Thoracic aorta (tissue), 2 donors: ENCODE data around the gene CARD10. TPM values are rescaled to one million over a fixed set of nuclear protein-coding genes. Genes with fewer than 3 reads are reported as not detected.
A peak's percentile ranks its signal among the peaks of the same experiment; 100 is the strongest.

Experiments
- ATAC-seq: fragments of 150-250 bp; one replicate; pipeline ENCODE4 v1.8.0; 2017; ENCODE audit warnings: low read depth; ENCODE audit not compliant: insufficient number of reproducible peaks, low FRiP score
- DNase-seq: peaks from one replicate; pipeline ENCODE4 v3.0.0-alpha.2; 2020; ENCODE audit warnings: low spot score
- H3K27ac ChIP-seq, 2 donors: fragments of 200-600 bp; sonication (generic); 1 replicate in 1 of 2; 2 replicates in 1 of 2; pipeline ENCODE4 v1.5.1; 2016; ENCODE audit warnings: mild to moderate bottlenecking in 2 of 2, moderate library complexity in 2 of 2
- H3K27me3 ChIP-seq: fragments of 200-600 bp; sonication (generic); replicated peaks from 2 replicates; pipeline ENCODE4 v1.6.0; 2016; ENCODE audit warnings: mild to moderate bottlenecking; ENCODE audit not compliant: insufficient read depth
- H3K36me3 ChIP-seq: fragments of 200-600 bp; sonication (generic); one replicate; pipeline ENCODE4 v1.5.1; 2016
- H3K4me1 ChIP-seq, 2 donors: fragments of 200-600 bp; sonication (generic); 1 replicate in 1 of 2; 2 replicates in 1 of 2; pipeline versions ENCODE4 v1.5.1 to v1.6.0; 2016; ENCODE audit warnings: low read depth in 2 of 2, mild to moderate bottlenecking in 1 of 2; ENCODE audit not compliant: control insufficient read depth in 1 of 2
- H3K4me3 ChIP-seq: fragments of 200-600 bp; sonication (generic); 2 replicates; pipeline ENCODE4 v1.5.1; 2016; ENCODE audit warnings: mild to moderate bottlenecking
- H3K9me3 ChIP-seq: fragments of 200-600 bp; sonication (generic); 2 replicates; pipeline ENCODE4 v1.5.1; 2016
- total RNA-seq, 2 donors: library from RNA; depleted of rRNA; stranded (reverse); fragments of >200 nt; gene quantifications; one replicate each; pipeline versions ENCODE4 v1.1.0 to v1.2.3, GENCODE V29; 2016
- TF ChIP-seq, protein P1 (sequence below): fragments of 200-600 bp; sonication (generic); IDR thresholded peaks from one replicate; pipeline ENCODE4 v1.5.1; 2019; ENCODE audit warnings: antibody characterized with exemption

CARD10 gene
- 10 to 100 TPM in 1 of 2 donors, 1 to 10 TPM in 1; 7.2 to 11.0 TPM for total RNA-seq

- Histone ChIP-seq H3K4me1 (peaks cover 0 to 11% of the 10 kb centered on the region in 2 donors), H3K27me3 (no peaks in the 10 kb centered on the region), H3K9me3 (no peaks in the 10 kb centered on the region), H3K4me3 (peak within 1 kb of the TSS; percentile 74), H3K36me3 (no peaks in the 10 kb centered on the region), H3K27ac (no peak within 1 kb of the TSS)
- TF ChIP-seq, protein P1, sequence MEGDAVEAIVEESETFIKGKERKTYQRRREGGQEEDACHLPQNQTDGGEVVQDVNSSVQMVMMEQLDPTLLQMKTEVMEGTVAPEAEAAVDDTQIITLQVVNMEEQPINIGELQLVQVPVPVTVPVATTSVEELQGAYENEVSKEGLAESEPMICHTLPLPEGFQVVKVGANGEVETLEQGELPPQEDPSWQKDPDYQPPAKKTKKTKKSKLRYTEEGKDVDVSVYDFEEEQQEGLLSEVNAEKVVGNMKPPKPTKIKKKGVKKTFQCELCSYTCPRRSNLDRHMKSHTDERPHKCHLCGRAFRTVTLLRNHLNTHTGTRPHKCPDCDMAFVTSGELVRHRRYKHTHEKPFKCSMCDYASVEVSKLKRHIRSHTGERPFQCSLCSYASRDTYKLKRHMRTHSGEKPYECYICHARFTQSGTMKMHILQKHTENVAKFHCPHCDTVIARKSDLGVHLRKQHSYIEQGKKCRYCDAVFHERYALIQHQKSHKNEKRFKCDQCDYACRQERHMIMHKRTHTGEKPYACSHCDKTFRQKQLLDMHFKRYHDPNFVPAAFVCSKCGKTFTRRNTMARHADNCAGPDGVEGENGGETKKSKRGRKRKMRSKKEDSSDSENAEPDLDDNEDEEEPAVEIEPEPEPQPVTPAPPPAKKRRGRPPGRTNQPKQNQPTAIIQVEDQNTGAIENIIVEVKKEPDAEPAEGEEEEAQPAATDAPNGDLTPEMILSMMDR = no peak
- ATAC-seq (no peak), DNase-seq (no peak)
Observed at GRCh38 chr22:37519268-37520195, at the start of gene CARD10. Gene CARD10 (minus strand): TSS chr22:37519415. CDS start chr22:37519200, 215 bp downstream.

GRCh38 chr22:37568448-37569008 is 49.3 kb upstream of the CARD10 start:
- ATAC-seq (no peak), DNase-seq (no peak)
- H3K9me3 ChIP-seq = no peaks in the 10 kb centered on the region
- TF ChIP-seq, protein P1 = no peak
- no peak overlapping the region for H3K4me3 ChIP-seq
- H3K4me1 ChIP-seq = peaks cover 36 to 56% of the 10 kb centered on the region in 2 donors
- H3K27me3 ChIP-seq = no peaks in the 10 kb centered on the region
- peaks cover 19% of the 10 kb centered on the region for H3K36me3 ChIP-seq
- no peak overlapping the region for H3K27ac ChIP-seq

- peaks cover 37 to 61% of the 10 kb centered on the region in 2 donors for H3K4me1 ChIP-seq
- H3K4me3 ChIP-seq = no peak overlapping the region
Observed at GRCh38 chr22:37568012-37568411, 48.8 kb upstream of the CARD10 start.

GRCh38 chr22:37566903-37567798 is 47.9 kb upstream of the CARD10 start:
- Histone ChIP-seq H3K27ac (peak overlapping the region; percentile 74 to 100), H3K4me3 (no peak overlapping the region), H3K36me3 (peaks cover 19% of the 10 kb centered on the region), H3K4me1 (peaks cover 46 to 69% of the 10 kb centered on the region in 2 donors), H3K27me3 (no peaks in the 10 kb centered on the region), H3K9me3 (no peaks in the 10 kb centered on the region)
- ATAC-seq (peak; percentile 2), DNase-seq (no peak)
- TF ChIP-seq, protein P1 = peak; percentile 95

More at GRCh38 chr22:37568012-37568411, 48.8 kb upstream of the CARD10 start:
- no peak overlapping the region for H3K27ac ChIP-seq
- H3K27me3 ChIP-seq = no peaks in the 10 kb centered on the region
- H3K36me3 ChIP-seq = peaks cover 19% of the 10 kb centered on the region
- DNase-seq = no peak
- no peaks in the 10 kb centered on the region for H3K9me3 ChIP-seq
- ATAC-seq = no peak
- TF ChIP-seq, protein P1 = no peak
